SK-N-SH (cell line): ENCODE data around the gene SYNJ2. TPM values are rescaled to one million over a fixed set of nuclear protein-coding genes. Genes with fewer than 3 reads are reported as not detected.

ENCODE experiments used
- CTCF ChIA-PET: fragments of 300-600, 350-600 bp; formaldehyde crosslinking; extraction: SDS; loops from one replicate; lab custom pipeline; 2021; lab: Yijun Ruan, JAX
- POLR2A ChIA-PET: fragments of 350-600 bp; sonication (Branson Sonifier 250); formaldehyde crosslinking; extraction: SDS; loops from one replicate; lab custom pipeline; 2020; ENCODE audit warnings: antibody characterized with exemption, inconsistent platforms; lab: Yijun Ruan, JAX
- DNase-seq: peaks from one replicate; pipeline ENCODE4 v3.0.0; 2012
- H2AFZ ChIP-seq: fragments of 200-600 bp; sonication (generic); 2 replicates; pipeline ENCODE4 v1.8.1; 2016; ENCODE audit warnings: antibody characterized with exemption, mild to moderate bottlenecking, low read depth
- H3F3A ChIP-seq: fragments of 200-600 bp; sonication (generic); replicated peaks from 2 replicates; pipeline ENCODE3; 2016; ENCODE audit warnings: antibody characterized with exemption, mild to moderate bottlenecking; ENCODE audit not compliant: insufficient read depth
- H3K27ac ChIP-seq, 2 experiments: fragments of 200-500 bp in 1 of 2; fragments of 200-600 bp in 1 of 2; sonication (Bioruptor generic) in 1 of 2; sonication (generic), shearing (Covaris generic) in 1 of 2; 2 replicates each; pipeline versions ENCODE4 v1.5.1 to v1.6.1; 2014 to 2016; ENCODE audit warnings: low read depth in 2 of 2, inconsistent platforms in 1 of 2, low read length in 1 of 2, mild to moderate bottlenecking in 1 of 2, mixed read lengths in 1 of 2
- H3K27me3 ChIP-seq: fragments of 200-600 bp; sonication (generic), shearing (Covaris generic); 2 replicates; pipeline ENCODE4 v1.6.1; 2016; ENCODE audit warnings: mixed run types; ENCODE audit not compliant: insufficient read depth
- H3K36me3 ChIP-seq, 2 experiments: fragments of 200-500 bp in 1 of 2; fragments of 200-600 bp in 1 of 2; sonication (Bioruptor generic) in 1 of 2; sonication (generic) in 1 of 2; replicated peaks in 1 of 2; 2 replicates each; pipeline versions ENCODE3 to v1.5.1; 2014 to 2016; ENCODE audit warnings: low read length in 1 of 2, mild to moderate bottlenecking in 1 of 2; ENCODE audit not compliant: insufficient read depth in 2 of 2, control insufficient read depth in 1 of 2
- H3K4me1 ChIP-seq, 2 experiments: fragments of 200-500 bp in 1 of 2; fragments of 200-600 bp in 1 of 2; sonication (Bioruptor generic) in 1 of 2; sonication (generic), shearing (Covaris generic) in 1 of 2; 2 replicates each; pipeline versions ENCODE4 v1.5.1 to v1.6.1; 2014 to 2016; ENCODE audit warnings: low read depth in 1 of 2, low read length in 1 of 2, mixed run types in 1 of 2; ENCODE audit not compliant: insufficient read depth in 2 of 2, control insufficient read depth in 1 of 2
- H3K4me2 ChIP-seq: fragments of 200-600 bp; sonication (generic), shearing (Covaris generic); 2 replicates; pipeline ENCODE4 v1.6.1; 2017; ENCODE audit warnings: mixed run types
- H3K4me3 ChIP-seq, 2 experiments: fragments of 200-500 bp in 1 of 2; fragments of 200-600 bp in 1 of 2; sonication (Bioruptor generic) in 1 of 2; sonication (generic), shearing (Covaris generic) in 1 of 2; 2 replicates each; pipeline versions ENCODE4 v1.5.1 to v1.8.1; 2014 to 2016; ENCODE audit warnings: low read depth in 2 of 2, inconsistent platforms in 1 of 2, low read length in 1 of 2, mild to moderate bottlenecking in 1 of 2, mixed read lengths in 1 of 2, moderate library complexity in 1 of 2
- H3K79me2 ChIP-seq: fragments of 200-600 bp; sonication (generic); 2 replicates; pipeline ENCODE4 v1.8.1; 2017; ENCODE audit warnings: mild to moderate bottlenecking; ENCODE audit not compliant: insufficient read depth
- H3K9ac ChIP-seq: fragments of 200-600 bp; sonication (generic); 2 replicates; pipeline ENCODE4 v1.6.1; 2017; ENCODE audit warnings: mixed run types
- H3K9me2 ChIP-seq: fragments of 200-600 bp; sonication (generic); 2 replicates; pipeline ENCODE4 v1.6.1; 2017; ENCODE audit warnings: mixed run types
- H3K9me3 ChIP-seq: fragments of 200-600 bp; sonication (generic); 2 replicates; pipeline ENCODE4 v1.6.1; 2017; ENCODE audit warnings: mixed run types, mild to moderate bottlenecking, moderate library complexity
- H4K20me1 ChIP-seq: fragments of 200-600 bp; sonication (generic); 2 replicates; pipeline ENCODE4 v1.6.1; 2017; ENCODE audit warnings: mild to moderate bottlenecking, mixed run types; ENCODE audit not compliant: insufficient read depth
- CHD2 ChIP-seq: fragments of 150-350 bp; IDR thresholded peaks from 2 replicates; pipeline ENCODE4 v1.6.1; 2018; ENCODE audit warnings: low read length; ENCODE audit not compliant: partially characterized antibody
- CTCF ChIP-seq: fragments of 200-600 bp; sonication (generic); IDR thresholded peaks from 2 replicates; pipeline ENCODE4 v1.6.1; 2017; ENCODE audit warnings: antibody characterized with exemption, mild to moderate bottlenecking, moderate library complexity
- EP300 ChIP-seq, 2 experiments: IDR thresholded peaks; 2 replicates each; pipeline versions ENCODE4 v1.4.0 to v1.6.1; 2012; ENCODE audit warnings: borderline replicate concordance in 1 of 2, low read depth in 1 of 2, low read length in 1 of 2
- EZH2phosphoT487 ChIP-seq: fragments of 200-600 bp; sonication (generic); IDR thresholded peaks from 2 replicates; pipeline ENCODE4 v1.6.1; 2017; ENCODE audit warnings: low read depth, mixed run types, mild to moderate bottlenecking, antibody characterized with exemption, moderate library complexity, borderline replicate concordance
- FOXM1 ChIP-seq: IDR thresholded peaks from 2 replicates; pipeline ENCODE4 v1.4.0; 2012; ENCODE audit warnings: low read depth, mild to moderate bottlenecking
- GATA2 ChIP-seq: sonication (generic); formaldehyde crosslinking; IDR thresholded peaks from 2 replicates; pipeline ENCODE4 v1.5.0; 2020; ENCODE audit warnings: mild to moderate bottlenecking, missing genetic modification reagents
- IRF3 ChIP-seq: fragments of 150-350 bp; IDR thresholded peaks from 2 replicates; pipeline ENCODE4 v1.6.1; 2016; ENCODE audit warnings: mild to moderate bottlenecking, low read depth, low read length
- JUND ChIP-seq: IDR thresholded peaks from 2 replicates; pipeline ENCODE4 v1.4.0; 2012
- MAX ChIP-seq: IDR thresholded peaks from 2 replicates; pipeline ENCODE4 v1.4.0; 2012; ENCODE audit warnings: low read depth
- MEF2A ChIP-seq: IDR thresholded peaks from 2 replicates; pipeline ENCODE4 v1.4.0; 2012; ENCODE audit warnings: low read depth, borderline replicate concordance
- MXI1 ChIP-seq: IDR thresholded peaks from 2 replicates; pipeline ENCODE4 v1.6.1; 2012; ENCODE audit warnings: mild to moderate bottlenecking, low read depth, low read length, improper control_type of control experiment
- POLR2AphosphoS5 ChIP-seq: IDR thresholded peaks from 2 replicates; pipeline ENCODE4 v1.6.1; 2012; ENCODE audit warnings: low read depth, low read length
- RCOR1 ChIP-seq: fragments of 150-350 bp; IDR thresholded peaks from 2 replicates; pipeline ENCODE4 v1.6.1; 2017; ENCODE audit warnings: antibody characterized with exemption, low read length
- RFX5 ChIP-seq: IDR thresholded peaks from 2 replicates; pipeline ENCODE4 v1.6.1; 2012; ENCODE audit warnings: mild to moderate bottlenecking, improper control_type of control experiment, low read length
- TAF1 ChIP-seq: IDR thresholded peaks from 2 replicates; pipeline ENCODE4 v1.6.1; 2012; ENCODE audit warnings: low read depth, mild to moderate bottlenecking, low read length, moderate library complexity, borderline replicate concordance
- TCF12 ChIP-seq: IDR thresholded peaks from 2 replicates; pipeline ENCODE4 v1.4.0; 2012
- TEAD4 ChIP-seq: IDR thresholded peaks from 2 replicates; pipeline ENCODE4 v1.4.0; 2012; ENCODE audit warnings: mild to moderate bottlenecking, borderline replicate concordance; ENCODE audit not compliant: insufficient read depth
- YY1 ChIP-seq: IDR thresholded peaks from 2 replicates; pipeline ENCODE4 v1.4.0; 2012; ENCODE audit warnings: low read depth, mild to moderate bottlenecking
- ZBTB33 ChIP-seq: IDR thresholded peaks from 2 replicates; pipeline ENCODE4 v1.4.0; 2012; ENCODE audit warnings: low read depth, borderline replicate concordance
- WGBS: methylation state at CpG from one replicate; pipeline ENCODE4 v1.1.6; 2017; ENCODE audit warnings: low lambda C conversion rate; 5-methylcytosine and 5-hydroxymethylcytosine counted together
- polyA plus RNA-seq, 3 experiments: library from polyadenylated mRNA; depleted of rRNA; stranded (reverse); fragments of >200 nt; gene quantifications; 2 replicates each; pipeline ENCODE4 v1.2.3, GENCODE V29; 2012
- TF ChIP-seq, protein P1 (sequence below): fragments of 150-350 bp; IDR thresholded peaks from 2 replicates; pipeline ENCODE4 v1.6.1; 2017; ENCODE audit warnings: antibody characterized with exemption, low read length, low read depth, borderline replicate concordance

SYNJ2 gene
- polyA plus RNA-seq, 1 of the 3 experiments (the other 2 are of a cell fraction): 40.0 TPM

DNA sequence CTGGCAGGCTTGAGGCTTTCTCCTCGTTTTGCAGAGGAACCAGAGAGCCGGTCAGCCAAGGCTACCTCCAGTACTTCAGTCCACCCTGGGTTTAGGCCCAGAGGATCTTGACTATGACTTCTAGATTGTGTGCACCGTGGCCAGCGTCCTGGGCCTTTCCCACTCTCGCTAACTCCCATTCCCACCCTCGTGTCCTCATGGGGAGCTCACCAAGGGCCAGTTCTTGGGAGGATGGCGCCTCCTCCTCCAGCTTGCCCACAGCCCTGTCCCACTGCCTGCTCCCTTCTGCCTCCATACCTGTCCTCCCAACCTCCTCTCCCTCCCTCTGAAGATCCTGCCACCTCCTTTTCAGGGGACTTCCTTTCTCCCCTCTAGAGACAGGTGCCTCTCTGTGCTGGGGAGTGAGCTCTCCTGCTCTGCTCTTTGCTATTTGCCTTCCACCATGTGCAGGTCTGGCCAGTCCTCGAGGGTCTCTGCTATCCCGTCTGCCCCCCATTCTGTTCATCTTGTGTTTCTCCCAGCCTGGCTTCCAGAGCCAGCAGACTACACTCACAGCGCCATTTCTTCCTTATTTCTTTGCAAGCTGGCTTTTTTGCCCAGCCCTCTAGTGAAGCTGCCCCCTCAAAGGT is 4.4 kb upstream of the SYNJ2 start:
- Histone ChIP-seq H3F3A (peaks cover 14% of the 10 kb centered on the region), H3K27me3 (no peaks in the 10 kb centered on the region), H3K79me2 (peaks cover 4% of the 10 kb centered on the region), H3K27ac (no peak overlapping the region), H3K4me1 (peaks cover 0 to 2% of the 10 kb centered on the region in 2 experiments; a peak in 1 of 4 replicates), H3K4me3 (no peak overlapping the region), H3K4me2 (no peak overlapping the region), H3K36me3 (no peaks in the 10 kb centered on the region), H2AFZ (no peak overlapping the region), H3K9me3 (no peaks in the 10 kb centered on the region), H3K9ac (no peak overlapping the region), H4K20me1 (no peaks in the 10 kb centered on the region), H3K9me2 (no peaks in the 10 kb centered on the region)
- no peak for DNase-seq
- POLR2A ChIA-PET: no interaction called here
- CTCF ChIA-PET: interaction anchor here (1.1 kb wide), 1 partner anchor 95 kb away, joined by 4 read pairs; no protein-coding TSS in a partner anchor
- WGBS: 92% methylated on average over 8 of the region's 10 CpGs
- TF ChIP-seq ZBTB33: no peak
- TF ChIP-seq EZH2phosphoT487: no peak
- TF ChIP-seq MXI1: no peak
- TF ChIP-seq, protein P1, sequence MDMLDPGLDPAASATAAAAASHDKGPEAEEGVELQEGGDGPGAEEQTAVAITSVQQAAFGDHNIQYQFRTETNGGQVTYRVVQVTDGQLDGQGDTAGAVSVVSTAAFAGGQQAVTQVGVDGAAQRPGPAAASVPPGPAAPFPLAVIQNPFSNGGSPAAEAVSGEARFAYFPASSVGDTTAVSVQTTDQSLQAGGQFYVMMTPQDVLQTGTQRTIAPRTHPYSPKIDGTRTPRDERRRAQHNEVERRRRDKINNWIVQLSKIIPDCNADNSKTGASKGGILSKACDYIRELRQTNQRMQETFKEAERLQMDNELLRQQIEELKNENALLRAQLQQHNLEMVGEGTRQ: no peak
- TF ChIP-seq RCOR1: no peak
- no peak for TF ChIP-seq CHD2
- TF ChIP-seq YY1: no peak
- no peak for TF ChIP-seq CTCF
- no peak for TF ChIP-seq POLR2AphosphoS5
- TF ChIP-seq FOXM1: no peak
- no peak for TF ChIP-seq TEAD4
- no peak for TF ChIP-seq EP300 (IDR thresholded peaks at IDR 0.05; ENCODE audit: borderline replicate concordance in 1 of 2, low read depth in 1 of 2, low read length in 1 of 2)
- no peak for TF ChIP-seq JUND
- no peak for TF ChIP-seq MEF2A
- TF ChIP-seq MAX: no peak
- TF ChIP-seq RFX5: no peak
- no peak for TF ChIP-seq GATA2 (CRISPR knock-in tag)
- no peak for TF ChIP-seq TAF1
- no peak for TF ChIP-seq TCF12
- TF ChIP-seq IRF3: no peak
